ENCODE data around the gene TMEM256.

DNA sequence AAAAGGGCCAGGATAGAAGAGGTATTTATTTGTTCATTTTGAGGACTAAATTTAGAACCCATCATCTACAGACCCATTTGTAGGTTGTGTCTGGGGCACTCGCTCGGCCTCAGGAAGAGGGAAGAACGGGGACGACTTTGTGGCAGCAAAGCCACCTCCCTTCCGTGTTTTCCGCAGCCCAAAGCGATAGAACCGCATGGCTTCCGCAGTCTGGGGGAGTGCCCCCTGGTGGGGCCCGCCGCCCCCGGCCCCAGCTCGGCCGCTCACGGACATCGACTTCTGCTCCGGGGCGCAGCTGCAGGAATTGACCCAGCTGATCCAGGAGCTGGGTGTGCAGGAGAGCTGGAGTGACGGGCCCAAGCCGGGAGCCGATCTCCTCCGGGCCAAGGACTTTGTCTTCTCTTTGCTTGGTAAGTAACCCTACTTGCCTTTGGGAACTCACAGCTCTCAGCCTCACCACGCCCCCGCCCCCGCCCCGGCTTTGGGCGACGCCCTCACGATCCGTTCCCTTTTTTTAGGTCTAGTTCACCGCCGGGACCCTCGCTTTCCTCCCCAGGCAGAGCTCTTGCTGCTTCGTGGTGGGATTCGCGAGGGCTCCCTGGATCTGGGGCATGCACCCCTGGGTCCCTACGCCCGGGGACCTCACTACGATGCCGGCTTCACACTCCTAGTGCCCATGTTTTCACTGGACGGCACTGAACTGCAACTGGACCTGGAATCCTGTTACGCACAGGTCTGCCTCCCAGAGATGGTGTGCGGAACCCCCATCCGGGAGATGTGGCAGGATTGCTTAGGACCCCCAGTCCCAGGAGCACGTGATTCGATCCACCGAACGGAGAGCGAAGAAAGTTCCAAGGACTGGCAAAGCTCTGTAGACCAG, 32.0 kb upstream of the TMEM256 start:
- TF ChIP-seq EZH2 (IDR thresholded peaks at IDR 0.05), result no peak
- peak; percentile 9; the same call in 1 of the 2 replicates for TF ChIP-seq POLR2AphosphoS5 (IDR thresholded peaks at IDR 0.05; ENCODE audit: borderline replicate concordance, low read depth, low read length)
- no peak for TF ChIP-seq FOXP2 (optimal IDR thresholded peaks at IDR 0.05; ENCODE audit: control extremely low read depth, extremely low read length, insufficient read depth)
